Heart left ventricle (tissue), 13 donors: Measurements from ENCODE around the gene TAF11L7.
"Not testable (repeated sequence)": the region's sequence is repeated elsewhere in the genome, so short reads cannot be mapped to it uniquely, and the experiment has no call there.

Experiments used
- CTCF ChIP-seq, 12 donors: fragments of 200-600 bp; sonication (generic) in 4 of 12; IDR thresholded peaks; one replicate each; pipeline versions ENCODE4 v1.5.0 to v1.8.0; 2018 to 2022; ENCODE audit warnings: antibody characterized with exemption in 12 of 12, mild to moderate bottlenecking in 5 of 12
- POLR2A ChIP-seq, 2 donors: fragments of 450-650 bp; IDR thresholded peaks; one replicate each; pipeline ENCODE4 v1.6.1; 2017; ENCODE audit warnings: antibody characterized with exemption in 2 of 2, mild to moderate bottlenecking in 2 of 2, moderate library complexity in 2 of 2
- donor health status: ischemic (EF 13 %, LVEDD 7.1; RV severe dilation, severe dysfunction).
- donor health status: DM: no; HTN: yes; CAD: no.
- donor health status: DM: no; HTN: no; CAD: no.
- donor health status: ischemic (EF 25% LVEDD 6.9; RV normal size, moderate dysfunction).
- donor health status: ischemic (EF 25% LVEDD 5.7; RV mildly dilated, moderate dysfunction).
- donor health status: ischemic (EF 35%, LVEDD 5.7; RV mildly dilated, moderate dysfunction).
- donor health status: nonischemic (EF 11% LVEDD 7.7; RV severe dilation, severe dysfunction).
- donor health status: DM: yes; HTN: yes; CAD: no.
- donor health status: PGD.
- donor health status: ischemic (EF 29% LVEDD 5.4; RV normal size, mild dysfunction).
- donor health status: nonischemic (EF 23%, LVEDD 6.1; RV moderate dilation, normal function).

DNA sequence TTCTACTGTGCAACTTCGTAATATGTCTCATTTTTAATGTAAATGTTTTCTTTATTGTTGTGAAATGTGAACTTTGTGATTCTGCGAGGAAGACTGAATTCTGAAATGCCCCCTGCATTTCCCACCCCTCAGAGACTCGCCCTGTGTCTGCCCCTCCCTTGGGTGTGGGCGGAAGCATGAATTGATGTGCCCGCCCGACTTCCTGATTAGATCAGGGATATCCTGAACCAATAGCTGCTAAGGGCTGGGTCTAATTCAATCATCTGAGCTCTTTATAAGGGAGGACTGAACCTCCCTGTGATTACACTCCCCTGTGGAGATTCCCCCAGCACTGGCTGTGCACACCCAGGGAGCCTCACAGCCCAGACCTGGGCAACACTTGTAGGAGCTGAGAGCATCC is 18.3 kb upstream of the TAF11L7 start, which contains the start of gene TAF11L11:
- not testable (repeated sequence) for TF ChIP-seq CTCF, POLR2A (IDR thresholded peaks at IDR 0.05)
